Measurements from ENCODE around the gene TAF4B. TPM values are rescaled to one million over a fixed set of nuclear protein-coding genes. Genes with fewer than 3 reads are reported as not detected.

TAF4B gene
- total RNA-seq, 1 donor from 2014 or later = 3.7 TPM

DNA sequence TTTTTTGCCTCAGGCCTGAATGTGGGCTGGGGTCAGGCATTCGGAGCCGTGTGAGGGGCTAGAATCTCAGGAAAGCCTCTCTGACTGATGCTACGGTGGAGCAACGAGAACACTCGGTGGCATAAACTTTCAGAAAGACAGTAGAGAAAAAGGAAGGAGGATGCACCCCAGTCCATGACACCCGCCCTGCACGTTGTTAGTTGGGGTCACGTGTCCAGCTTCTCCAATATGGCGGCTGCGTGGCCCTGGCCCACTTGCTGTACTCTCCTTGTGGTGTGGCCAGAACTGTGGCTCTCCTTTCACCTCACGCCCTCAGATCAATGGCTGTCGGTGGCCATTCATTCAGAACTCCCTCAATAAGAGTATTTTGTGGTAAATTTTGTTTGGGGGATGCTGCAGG lies 190.9 kb downstream of the TAF4B start:
- H3K27ac ChIP-seq (ENCODE audit: low read depth, low read length) = no peak overlapping the region
- H3K9me3 ChIP-seq (ENCODE audit: control insufficient read depth in 3 of 3, low read length in 3 of 3) = no peaks in the 10 kb centered on the region
- no peaks in the 10 kb centered on the region for H3K27me3 ChIP-seq (ENCODE audit: control insufficient read depth in 3 of 3, insufficient read depth in 3 of 3, low read length in 3 of 3)
- no peak overlapping the region for H3K4me3 ChIP-seq (ENCODE audit: low read length in 3 of 3)
- H3K9ac ChIP-seq (ENCODE audit: low read depth in 1 of 3, low read length in 3 of 3) = no peak overlapping the region
- H3K4me1 ChIP-seq (ENCODE audit: control insufficient read depth in 3 of 3, insufficient read depth in 3 of 3, low read length in 3 of 3) = no peaks in the 10 kb centered on the region
- H3K36me3 ChIP-seq (ENCODE audit: control insufficient read depth in 3 of 3, insufficient read depth in 3 of 3, low read length in 3 of 3) = no peaks in the 10 kb centered on the region

DNA sequence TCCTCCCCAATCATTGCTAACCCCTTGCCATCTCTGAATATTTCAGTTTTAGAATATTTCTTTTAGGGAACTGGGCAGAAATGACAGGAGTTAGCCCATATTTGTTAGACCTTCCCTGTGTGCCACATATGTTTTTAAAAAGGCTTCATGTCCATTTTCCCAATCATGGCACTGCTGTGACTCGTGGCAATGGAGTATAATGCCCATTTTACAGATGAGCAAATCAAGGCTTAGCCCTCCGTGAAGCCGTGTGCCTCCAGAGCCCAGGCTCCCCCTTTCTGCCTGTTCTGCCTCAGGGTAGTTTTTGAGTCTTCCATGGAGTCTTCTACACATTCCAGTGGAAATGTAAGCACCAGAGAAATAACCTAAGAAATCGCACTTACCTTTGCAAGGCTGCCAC lies 192.0 kb downstream of the TAF4B start:
- Histone ChIP-seq H3K4me1 (ENCODE audit: control insufficient read depth in 3 of 3, insufficient read depth in 3 of 3, low read length in 3 of 3) (no peaks in the 10 kb centered on the region), H3K9ac (ENCODE audit: low read depth in 1 of 3, low read length in 3 of 3) (no peak overlapping the region), H3K4me3 (ENCODE audit: low read length in 3 of 3) (no peak overlapping the region), H3K27me3 (ENCODE audit: control insufficient read depth in 3 of 3, insufficient read depth in 3 of 3, low read length in 3 of 3) (no peaks in the 10 kb centered on the region), H3K9me3 (ENCODE audit: control insufficient read depth in 3 of 3, low read length in 3 of 3) (no peaks in the 10 kb centered on the region), H3K27ac (ENCODE audit: low read depth, low read length) (no peak overlapping the region), H3K36me3 (ENCODE audit: control insufficient read depth in 3 of 3, insufficient read depth in 3 of 3, low read length in 3 of 3) (no peaks in the 10 kb centered on the region)

DNA sequence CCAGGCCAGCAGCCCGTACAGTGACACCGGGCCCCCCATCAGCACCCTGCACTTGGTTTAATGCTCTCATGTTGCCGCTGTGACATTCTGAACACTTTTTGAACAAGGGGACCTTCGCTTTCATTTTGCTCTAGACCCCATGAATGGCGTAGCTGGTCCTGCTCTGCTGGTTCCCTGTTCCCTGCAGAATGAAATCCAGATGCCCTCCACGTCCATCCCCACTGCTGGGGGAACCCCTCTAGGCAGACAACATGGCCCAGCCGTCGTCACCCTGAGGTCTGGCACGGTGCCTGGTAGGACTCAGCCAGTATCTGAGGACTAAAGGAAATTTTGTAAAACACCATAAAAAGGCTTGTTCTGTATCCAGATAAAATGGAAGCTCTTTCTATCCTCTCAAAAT lies 193.5 kb downstream of the TAF4B start:
- Histone ChIP-seq H3K36me3 (ENCODE audit: control insufficient read depth in 3 of 3, insufficient read depth in 3 of 3, low read length in 3 of 3) (no peaks in the 10 kb centered on the region), H3K27ac (ENCODE audit: low read depth, low read length) (no peak overlapping the region), H3K4me1 (ENCODE audit: control insufficient read depth in 3 of 3, insufficient read depth in 3 of 3, low read length in 3 of 3) (no peaks in the 10 kb centered on the region), H3K27me3 (ENCODE audit: control insufficient read depth in 3 of 3, insufficient read depth in 3 of 3, low read length in 3 of 3) (no peaks in the 10 kb centered on the region), H3K9me3 (ENCODE audit: control insufficient read depth in 3 of 3, low read length in 3 of 3) (no peaks in the 10 kb centered on the region), H3K9ac (ENCODE audit: low read depth in 1 of 3, low read length in 3 of 3) (no peak overlapping the region), H3K4me3 (ENCODE audit: low read length in 3 of 3) (no peak overlapping the region)

DNA sequence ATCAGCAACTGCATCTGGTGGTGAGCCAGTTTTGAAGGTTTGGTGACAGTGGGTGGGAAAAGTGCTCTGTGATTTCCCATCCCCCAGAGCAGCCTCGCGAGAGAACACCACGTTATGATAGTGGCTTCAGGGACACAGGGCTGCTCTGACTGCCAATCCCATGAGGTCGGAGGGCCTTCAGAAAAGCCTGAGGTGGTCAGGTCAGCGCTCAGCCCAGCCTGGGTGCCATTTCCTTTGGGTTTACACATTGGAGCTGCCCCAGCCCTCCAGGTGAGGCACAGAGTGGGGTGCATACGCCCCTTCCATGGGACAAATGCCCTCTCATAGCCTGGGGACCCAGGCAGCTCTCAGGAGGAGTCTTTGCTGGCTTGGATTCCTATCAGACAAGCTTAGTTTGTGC lies 195.3 kb downstream of the TAF4B start:
- H3K9ac ChIP-seq (ENCODE audit: low read depth in 1 of 3, low read length in 3 of 3) = no peak overlapping the region
- no peaks in the 10 kb centered on the region for H3K4me1 ChIP-seq (ENCODE audit: control insufficient read depth in 3 of 3, insufficient read depth in 3 of 3, low read length in 3 of 3)
- no peak overlapping the region for H3K4me3 ChIP-seq (ENCODE audit: low read length in 3 of 3)
- H3K36me3 ChIP-seq (ENCODE audit: control insufficient read depth in 3 of 3, insufficient read depth in 3 of 3, low read length in 3 of 3) = no peaks in the 10 kb centered on the region
- no peaks in the 10 kb centered on the region for H3K27me3 ChIP-seq (ENCODE audit: control insufficient read depth in 3 of 3, insufficient read depth in 3 of 3, low read length in 3 of 3)
- no peak overlapping the region for H3K27ac ChIP-seq (ENCODE audit: low read depth, low read length)
- H3K9me3 ChIP-seq (ENCODE audit: control insufficient read depth in 3 of 3, low read length in 3 of 3) = no peaks in the 10 kb centered on the region

DNA sequence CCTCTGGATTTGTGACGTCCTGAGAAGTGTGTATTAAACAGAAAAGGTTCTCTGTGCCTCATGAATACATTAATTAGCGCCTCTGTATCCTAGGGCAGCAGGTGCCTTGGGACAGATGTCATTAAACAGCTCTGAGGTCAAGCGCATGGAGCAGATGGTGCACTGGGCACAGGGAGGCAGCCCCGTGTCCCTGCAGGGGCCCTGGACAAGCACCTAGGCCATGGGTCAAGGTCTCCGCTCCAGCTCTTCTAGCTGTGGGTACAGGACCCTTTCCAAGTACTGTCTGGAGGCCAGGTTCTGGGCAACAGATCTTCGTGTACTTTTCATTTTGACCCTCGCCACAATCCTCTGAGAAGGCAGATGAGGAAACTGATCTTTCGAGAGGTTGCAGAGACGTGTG lies 195.7 kb downstream of the TAF4B start:
- Histone ChIP-seq H3K27ac (ENCODE audit: low read depth, low read length) (no peak overlapping the region), H3K36me3 (ENCODE audit: control insufficient read depth in 3 of 3, insufficient read depth in 3 of 3, low read length in 3 of 3) (no peaks in the 10 kb centered on the region), H3K9me3 (ENCODE audit: control insufficient read depth in 3 of 3, low read length in 3 of 3) (no peaks in the 10 kb centered on the region), H3K27me3 (ENCODE audit: control insufficient read depth in 3 of 3, insufficient read depth in 3 of 3, low read length in 3 of 3) (no peaks in the 10 kb centered on the region), H3K4me1 (ENCODE audit: control insufficient read depth in 3 of 3, insufficient read depth in 3 of 3, low read length in 3 of 3) (no peaks in the 10 kb centered on the region), H3K9ac (ENCODE audit: low read depth in 1 of 3, low read length in 3 of 3) (no peak overlapping the region), H3K4me3 (ENCODE audit: low read length in 3 of 3) (no peak overlapping the region)

DNA sequence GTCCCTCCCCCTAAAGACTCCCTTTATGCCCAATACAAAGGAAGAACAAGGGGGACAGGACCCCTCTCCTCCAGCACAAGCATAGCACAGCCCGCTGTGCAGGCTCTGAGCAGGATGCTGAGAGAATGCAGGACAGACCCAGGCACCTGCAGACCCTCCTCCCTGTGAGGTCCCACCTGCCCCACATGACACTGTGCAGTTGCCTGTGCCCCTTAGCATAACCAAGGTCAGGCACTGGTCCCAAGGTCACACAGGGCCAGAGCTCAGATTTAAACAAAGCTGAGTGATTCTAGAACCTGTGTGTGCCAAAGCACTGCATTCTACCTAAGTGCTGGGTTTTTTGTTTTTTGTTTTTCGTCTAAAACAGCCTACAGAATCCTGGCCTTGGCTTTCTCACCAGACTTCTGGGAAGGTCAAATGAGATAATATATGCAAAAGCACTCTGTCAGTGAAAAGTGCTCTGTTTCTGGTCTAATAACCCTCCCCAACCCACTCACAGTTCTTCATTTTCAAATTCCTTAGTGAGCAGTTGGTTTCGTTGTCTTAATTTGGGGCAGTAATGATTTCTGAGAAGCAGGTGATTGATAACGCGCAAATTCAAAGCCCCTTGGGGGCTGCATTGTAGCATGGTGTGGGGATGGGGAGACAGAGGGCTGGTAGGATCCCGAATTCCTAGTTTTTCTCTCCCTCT lies 196.4 kb downstream of the TAF4B start:
- Histone ChIP-seq H3K27ac (ENCODE audit: low read depth, low read length) (no peak overlapping the region), H3K9me3 (ENCODE audit: control insufficient read depth in 3 of 3, low read length in 3 of 3) (no peaks in the 10 kb centered on the region), H3K36me3 (ENCODE audit: control insufficient read depth in 3 of 3, insufficient read depth in 3 of 3, low read length in 3 of 3) (no peaks in the 10 kb centered on the region), H3K4me1 (ENCODE audit: control insufficient read depth in 3 of 3, insufficient read depth in 3 of 3, low read length in 3 of 3) (no peaks in the 10 kb centered on the region), H3K27me3 (ENCODE audit: control insufficient read depth in 3 of 3, insufficient read depth in 3 of 3, low read length in 3 of 3) (no peaks in the 10 kb centered on the region), H3K9ac (ENCODE audit: low read depth in 1 of 3, low read length in 3 of 3) (no peak overlapping the region), H3K4me3 (ENCODE audit: low read length in 3 of 3) (no peak overlapping the region)

DNA sequence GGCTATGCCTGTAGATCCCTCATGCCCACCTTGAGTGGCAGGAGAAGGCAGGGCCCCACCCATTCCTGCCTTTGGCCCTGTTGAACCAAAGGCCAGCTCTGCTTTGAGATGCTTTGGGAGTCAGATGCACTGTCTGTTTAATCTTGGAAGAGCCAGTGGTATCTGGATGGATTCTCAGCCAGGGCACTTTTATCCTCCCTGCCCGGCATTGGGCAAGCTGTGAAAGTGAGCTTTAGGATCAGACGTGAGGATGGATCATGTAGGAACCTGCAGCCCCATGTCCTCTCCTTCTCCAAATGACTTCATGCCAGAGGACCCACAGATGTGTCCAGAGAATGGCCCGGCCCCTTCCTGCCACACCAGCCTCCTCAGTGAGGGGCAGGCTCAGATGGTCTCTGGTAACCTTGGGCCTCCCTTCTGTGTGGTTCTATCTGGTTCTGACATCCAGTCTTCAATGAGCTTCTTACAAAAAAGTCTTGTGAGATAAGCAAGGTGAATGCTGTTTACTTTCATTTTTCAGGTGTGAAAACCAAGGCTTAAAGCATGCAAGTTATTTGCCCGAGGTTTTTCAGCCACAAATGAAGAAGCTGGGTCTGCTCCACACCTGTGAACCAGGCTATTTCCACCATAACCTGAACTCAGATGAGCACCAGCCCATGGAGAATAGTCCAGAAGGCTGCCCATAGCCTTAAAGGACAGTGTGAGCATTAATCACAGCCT lies 198.3 kb downstream of the TAF4B start:
- Histone ChIP-seq H3K9me3 (ENCODE audit: control insufficient read depth in 3 of 3, low read length in 3 of 3) (no peaks in the 10 kb centered on the region), H3K4me3 (ENCODE audit: low read length in 3 of 3) (no peak overlapping the region), H3K27me3 (ENCODE audit: control insufficient read depth in 3 of 3, insufficient read depth in 3 of 3, low read length in 3 of 3) (no peaks in the 10 kb centered on the region), H3K4me1 (ENCODE audit: control insufficient read depth in 3 of 3, insufficient read depth in 3 of 3, low read length in 3 of 3) (peaks cover 0 to 2% (median 0%) of the 10 kb centered on the region in 3 donors), H3K36me3 (ENCODE audit: control insufficient read depth in 3 of 3, insufficient read depth in 3 of 3, low read length in 3 of 3) (no peaks in the 10 kb centered on the region), H3K9ac (ENCODE audit: low read depth in 1 of 3, low read length in 3 of 3) (no peak overlapping the region), H3K27ac (ENCODE audit: low read depth, low read length) (no peak overlapping the region)

DNA sequence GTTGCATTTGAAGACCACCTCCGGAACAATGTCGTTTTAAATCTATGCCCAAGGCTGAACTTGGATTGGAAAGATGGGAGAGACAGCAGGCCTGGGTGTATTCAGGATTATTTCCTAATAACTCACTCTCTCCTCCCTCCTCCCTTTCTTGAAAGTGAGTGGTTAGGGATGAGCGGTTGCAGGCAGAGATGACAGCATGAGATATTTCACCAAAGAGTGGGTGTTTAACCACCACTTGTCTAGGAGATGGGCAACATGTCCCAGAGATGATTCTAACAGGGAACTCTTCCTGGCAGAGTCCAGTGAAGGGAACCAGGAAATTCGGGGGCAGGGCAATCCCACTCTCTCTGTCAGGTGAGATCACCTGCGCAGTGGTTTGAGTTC lies 198.9 kb downstream of the TAF4B start:
- no peak overlapping the region for H3K9ac ChIP-seq (ENCODE audit: low read depth in 1 of 3, low read length in 3 of 3)
- peaks cover 0 to 2% (median 0%) of the 10 kb centered on the region in 3 donors for H3K4me1 ChIP-seq (ENCODE audit: control insufficient read depth in 3 of 3, insufficient read depth in 3 of 3, low read length in 3 of 3)
- H3K27ac ChIP-seq (ENCODE audit: low read depth, low read length) = no peak overlapping the region
- no peaks in the 10 kb centered on the region for H3K9me3 ChIP-seq (ENCODE audit: control insufficient read depth in 3 of 3, low read length in 3 of 3)
- H3K36me3 ChIP-seq (ENCODE audit: control insufficient read depth in 3 of 3, insufficient read depth in 3 of 3, low read length in 3 of 3) = no peaks in the 10 kb centered on the region
- no peaks in the 10 kb centered on the region for H3K27me3 ChIP-seq (ENCODE audit: control insufficient read depth in 3 of 3, insufficient read depth in 3 of 3, low read length in 3 of 3)
- H3K4me3 ChIP-seq (ENCODE audit: low read length in 3 of 3) = no peak overlapping the region

DNA sequence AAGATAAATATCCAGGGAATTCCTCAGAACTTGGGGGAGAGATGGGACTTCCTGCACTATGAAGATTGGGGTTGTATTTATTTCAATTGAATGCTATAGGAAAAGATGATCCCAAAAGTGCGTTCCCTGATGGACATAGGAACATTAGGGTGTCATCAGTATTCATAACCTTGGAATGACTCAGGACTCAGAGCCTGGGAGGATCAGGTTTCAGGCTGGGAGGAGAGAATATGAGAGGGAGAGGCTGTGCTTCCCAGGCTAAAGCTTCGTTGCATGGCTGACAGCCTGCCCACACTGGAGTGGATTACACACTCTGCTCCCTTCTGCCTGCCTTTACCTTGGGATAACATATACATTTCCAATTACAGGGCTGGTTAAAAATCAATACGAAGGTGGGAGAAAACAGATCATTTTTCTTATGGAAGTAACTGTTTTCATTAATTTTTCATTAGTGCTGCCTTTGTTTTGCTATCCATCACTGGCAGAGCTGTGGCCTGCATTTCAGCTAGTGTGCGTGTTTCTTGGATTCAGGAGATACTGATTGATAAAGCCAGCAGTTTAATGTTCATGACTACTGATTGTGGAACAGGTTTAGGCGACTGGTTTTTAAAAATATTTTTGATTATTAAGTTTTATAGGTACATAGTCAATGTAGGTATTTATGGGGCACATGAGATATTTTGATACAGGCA lies 203.4 kb downstream of the TAF4B start:
- Histone ChIP-seq H3K4me3 (ENCODE audit: low read length in 3 of 3) (no peak overlapping the region), H3K9ac (ENCODE audit: low read depth in 1 of 3, low read length in 3 of 3) (no peak overlapping the region), H3K9me3 (ENCODE audit: control insufficient read depth in 3 of 3, low read length in 3 of 3) (no peaks in the 10 kb centered on the region), H3K36me3 (ENCODE audit: control insufficient read depth in 3 of 3, insufficient read depth in 3 of 3, low read length in 3 of 3) (no peaks in the 10 kb centered on the region), H3K27ac (ENCODE audit: low read depth, low read length) (no peak overlapping the region), H3K4me1 (ENCODE audit: control insufficient read depth in 3 of 3, insufficient read depth in 3 of 3, low read length in 3 of 3) (peaks cover 0 to 2% (median 0%) of the 10 kb centered on the region in 3 donors), H3K27me3 (ENCODE audit: control insufficient read depth in 3 of 3, insufficient read depth in 3 of 3, low read length in 3 of 3) (no peaks in the 10 kb centered on the region)
